HEK293 (cell line): Measurements from ENCODE around the gene DNAJC2.
"Not testable (repeated sequence)": the region's sequence is repeated elsewhere in the genome, so short reads cannot be mapped to it uniquely, and the experiment has no call there.

Experiments
- CTCF ChIA-PET: fragments of 350-600 bp; formaldehyde crosslinking; extraction: SDS; loops from one replicate; lab custom pipeline; 2021; ENCODE audit warnings: antibody characterized with exemption; lab: Yijun Ruan, JAX
- POLR2A ChIA-PET: fragments of 300-600 bp; formaldehyde crosslinking; extraction: SDS; loops from one replicate; lab custom pipeline; 2020; ENCODE audit warnings: antibody characterized with exemption, inconsistent platforms; lab: Yijun Ruan, JAX
- H3K27ac ChIP-seq: fragments of 200-500 bp; sonication (Bioruptor generic); 2 replicates; pipeline ENCODE4 v1.5.1; 2014; ENCODE audit warnings: low read depth, low read length, control low read depth, inconsistent platforms; ENCODE audit errors: extremely low read depth
- H3K36me3 ChIP-seq, 2 experiments: fragments of 200-500 bp in 1 of 2; sonication (Bioruptor generic) in 1 of 2; 1 replicate in 1 of 2; 2 replicates in 1 of 2; pipeline ENCODE4 v1.5.1; 2014 to 2017; ENCODE audit warnings: inconsistent platforms in 2 of 2, low read length in 2 of 2; ENCODE audit not compliant: control insufficient read depth in 2 of 2, insufficient read depth in 1 of 2
- H3K4me1 ChIP-seq: fragments of 200-500 bp; sonication (Bioruptor generic); 2 replicates; pipeline ENCODE4 v1.5.1; 2014; ENCODE audit warnings: mild to moderate bottlenecking, low read length, inconsistent platforms; ENCODE audit not compliant: control insufficient read depth, insufficient read depth
- H3K4me3 ChIP-seq: 2 replicates; pipeline ENCODE4 v1.5.1; 2011; ENCODE audit warnings: low read depth, mild to moderate bottlenecking, control low read depth, low read length, moderate library complexity
- H3K9me3 ChIP-seq: fragments of 200-500 bp; sonication (Bioruptor generic); 2 replicates; pipeline ENCODE4 v1.5.1; 2014; ENCODE audit warnings: low read depth, low read length, inconsistent platforms; ENCODE audit not compliant: control insufficient read depth, insufficient read depth
- GLIS1 ChIP-seq: fragments of 450-650 bp; formaldehyde crosslinking; IDR thresholded peaks from 2 replicates; pipeline ENCODE4 v1.5.1; 2016; ENCODE audit warnings: missing biosample characterization, missing genetic modification characterization
- IKZF3 ChIP-seq: fragments of 450-650 bp; IDR thresholded peaks from 2 replicates; pipeline ENCODE4 v1.5.0; 2018; ENCODE audit warnings: missing biosample characterization, mild to moderate bottlenecking, missing genetic modification characterization, moderate library complexity
- INSM2 ChIP-seq: fragments of 450-650 bp; formaldehyde crosslinking; IDR thresholded peaks from 2 replicates; pipeline ENCODE4 v1.5.1; 2016; ENCODE audit warnings: missing biosample characterization, missing genetic modification characterization
- PBX3 ChIP-seq: sonication (generic); formaldehyde crosslinking; IDR thresholded peaks from 2 replicates; pipeline ENCODE4 v1.8.1; 2022; ENCODE audit warnings: mild to moderate bottlenecking, moderate library complexity, missing genetic modification reagents
- SCRT2 ChIP-seq: fragments of 450-650 bp; formaldehyde crosslinking; IDR thresholded peaks from 2 replicates; pipeline ENCODE4 v1.5.1; 2016; ENCODE audit warnings: missing biosample characterization, missing genetic modification characterization
- SP2 ChIP-seq: fragments of 450-650 bp; formaldehyde crosslinking; IDR thresholded peaks from 2 replicates; pipeline ENCODE4 v1.5.1; 2016; ENCODE audit warnings: missing biosample characterization, missing genetic modification characterization
- ZBTB11 ChIP-seq: fragments of 450-650 bp; formaldehyde crosslinking; conservative IDR thresholded peaks from 2 replicates; pipeline ENCODE4 v1.5.1; 2016; ENCODE audit warnings: low read depth, missing biosample characterization, missing genetic modification characterization
- ZBTB26 ChIP-seq: fragments of 450-650 bp; formaldehyde crosslinking; optimal IDR thresholded peaks from 2 replicates; pipeline ENCODE3; 2016; ENCODE audit warnings: missing biosample characterization, mild to moderate bottlenecking, missing genetic modification characterization
- ZNF202 ChIP-seq: fragments of 450-650 bp; formaldehyde crosslinking; IDR thresholded peaks from 2 replicates; pipeline ENCODE4 v1.5.1; 2016; ENCODE audit warnings: missing biosample characterization, missing genetic modification characterization, borderline replicate concordance
- ZNF341 ChIP-seq: fragments of 450-650 bp; formaldehyde crosslinking; IDR thresholded peaks from 2 replicates; pipeline ENCODE4; 2016; ENCODE audit warnings: low read depth, missing biosample characterization, missing genetic modification characterization
- ZNF398 ChIP-seq: fragments of 450-650 bp; formaldehyde crosslinking; IDR thresholded peaks from 2 replicates; pipeline ENCODE4 v1.5.1; 2017; ENCODE audit warnings: missing biosample characterization, missing genetic modification characterization
- ZNF596 ChIP-seq: fragments of 450-650 bp; IDR thresholded peaks from 2 replicates; pipeline ENCODE4 v1.5.0; 2018; ENCODE audit warnings: missing biosample characterization, mild to moderate bottlenecking, missing genetic modification characterization, moderate library complexity
- ZSCAN30 ChIP-seq: fragments of 450-650 bp; IDR thresholded peaks from 2 replicates; pipeline ENCODE4 v1.5.1; 2018; ENCODE audit warnings: missing biosample characterization, mild to moderate bottlenecking, missing genetic modification characterization, moderate library complexity
- TF ChIP-seq, protein P1 (sequence below): fragments of 450-650 bp; formaldehyde crosslinking; IDR thresholded peaks from 2 replicates; pipeline ENCODE4 v1.5.1; 2016; ENCODE audit warnings: missing biosample characterization, missing genetic modification characterization
- TF ChIP-seq, protein P2 (sequence below): fragments of 450-650 bp; formaldehyde crosslinking; IDR thresholded peaks from 2 replicates; pipeline ENCODE4 v1.5.1; 2016; ENCODE audit warnings: missing biosample characterization, missing genetic modification characterization

DNAJC2 gene

DNA sequence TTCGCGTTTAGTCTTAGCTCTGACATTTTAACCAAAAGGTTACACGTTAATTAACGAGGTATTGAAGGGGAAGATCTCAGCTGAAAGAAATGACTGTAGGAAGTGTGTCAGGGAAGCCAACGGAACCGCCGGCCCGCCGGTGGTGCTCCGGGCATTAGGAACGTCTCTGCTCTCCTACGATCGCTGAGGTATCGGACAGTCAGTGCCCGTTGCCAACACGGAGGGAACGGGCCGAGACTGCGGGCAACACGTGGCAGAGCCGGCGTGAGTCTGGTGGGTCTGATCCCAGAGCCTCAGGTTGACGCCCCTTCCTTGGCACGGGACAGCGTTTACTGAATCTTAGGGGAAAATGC lies 63.8 kb downstream of the DNAJC2 start:
- TF ChIP-seq SCRT2 (tag by site-specific recombination) = 0 out of 2 replicates have a peak, but pooled peaks have one; percentile 19
- POLR2A ChIA-PET = interaction anchor here (0.9 to 1.3 kb wide), 2 partner anchors 131 to 206 kb away, joined by 3 read pairs; partner anchors contain the start of genes ARMC10 and FBXL13
- H3K27ac ChIP-seq = peak overlapping the region; percentile 60; the same call in 1 of the 2 replicates
- not testable (repeated sequence) for H3K9me3 ChIP-seq, H3K4me1 ChIP-seq, H3K36me3 ChIP-seq
- H3K4me3 ChIP-seq = peak overlapping the region; percentile 55
- CTCF ChIA-PET = interaction anchor here (1.1 kb wide), 1 partner anchor 126 kb away, joined by 3 read pairs; no protein-coding TSS in a partner anchor

DNA sequence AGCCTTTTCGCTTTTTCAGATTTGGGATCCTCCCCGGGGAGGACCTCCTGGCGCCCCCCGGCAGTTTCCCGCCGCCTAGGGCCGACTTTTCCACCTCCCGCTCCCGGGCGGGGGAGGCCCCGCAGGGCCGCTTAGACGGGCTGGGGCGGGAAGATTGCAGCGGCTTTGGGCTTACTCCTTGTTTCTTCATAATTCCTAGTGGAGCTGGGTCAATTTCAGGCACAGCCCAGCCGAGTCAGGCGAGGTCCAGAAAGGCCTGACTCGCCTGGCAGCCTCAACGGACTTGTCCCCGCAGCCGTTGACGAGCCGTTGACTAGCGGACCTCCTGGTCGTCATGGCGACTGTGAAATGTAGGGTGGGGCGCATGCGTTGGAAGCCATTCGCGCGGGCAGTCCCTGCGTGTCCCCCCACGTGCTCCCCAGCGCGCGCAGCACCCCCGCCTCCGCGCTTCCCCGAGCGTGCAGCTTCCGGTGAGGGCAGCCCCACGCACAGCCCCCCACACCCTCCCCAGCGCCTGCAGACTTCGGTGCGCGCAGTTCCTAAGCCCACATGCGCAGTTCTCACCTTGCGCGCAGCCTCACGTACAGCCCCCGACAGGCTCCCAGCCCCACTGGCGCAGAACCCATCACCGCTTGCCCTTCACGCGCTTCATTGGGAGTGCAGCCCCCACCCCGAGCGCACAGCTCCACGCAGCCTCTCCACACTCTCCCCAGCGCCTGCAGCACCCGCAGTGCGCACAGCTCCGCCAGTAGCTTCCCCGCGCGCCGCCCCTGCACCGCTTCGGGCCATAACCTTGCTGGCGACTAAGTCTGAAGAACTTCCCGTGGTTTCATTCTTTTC lies 64.4 kb downstream of the DNAJC2 start:
- POLR2A ChIA-PET = interaction anchor here (0.9 to 1.3 kb wide), 3 partner anchors 131 to 205 kb away, joined by 3 read pairs; partner anchors contain the start of genes ARMC10 and FBXL13
- H3K27ac ChIP-seq = peak overlapping the region; percentile 63; the same call in 1 of the 2 replicates
- peak overlapping the region; percentile 55 for H3K4me3 ChIP-seq
- CTCF ChIA-PET = interaction anchor here (1.1 kb wide), 1 partner anchor 126 kb away, joined by 3 read pairs; no protein-coding TSS in a partner anchor
- H3K36me3 ChIP-seq, H3K4me1 ChIP-seq, H3K9me3 ChIP-seq: not testable (repeated sequence)
- TF ChIP-seq IKZF3 (tag by site-specific recombination) (peak; percentile 72), ZNF202 (tag by site-specific recombination) (0 out of 2 replicates have a peak, but pooled peaks have one; percentile 37), PBX3 (CRISPR knock-in tag) (0 out of 2 replicates have a peak, but pooled peaks have one; percentile 39), ZNF398 (tag by site-specific recombination) (peak; percentile 88), ZNF341 (tag by site-specific recombination) (peak; percentile 53), ZSCAN30 (tag by site-specific recombination) (peak; percentile 31; the same call in 1 of the 2 replicates), INSM2 (tag by site-specific recombination) (0 out of 2 replicates have a peak, but pooled peaks have one; percentile 19), ZBTB11 (tag by site-specific recombination) (peak; percentile 68), ZBTB26 (tag by site-specific recombination) (peak; percentile 97), ZNF596 (tag by site-specific recombination) (0 out of 2 replicates have a peak, but pooled peaks have one; percentile 30), GLIS1 (tag by site-specific recombination) (peak; percentile 60), SP2 (0 out of 2 replicates have a peak, but pooled peaks have one; percentile 35)
- TF ChIP-seq, protein P1, sequence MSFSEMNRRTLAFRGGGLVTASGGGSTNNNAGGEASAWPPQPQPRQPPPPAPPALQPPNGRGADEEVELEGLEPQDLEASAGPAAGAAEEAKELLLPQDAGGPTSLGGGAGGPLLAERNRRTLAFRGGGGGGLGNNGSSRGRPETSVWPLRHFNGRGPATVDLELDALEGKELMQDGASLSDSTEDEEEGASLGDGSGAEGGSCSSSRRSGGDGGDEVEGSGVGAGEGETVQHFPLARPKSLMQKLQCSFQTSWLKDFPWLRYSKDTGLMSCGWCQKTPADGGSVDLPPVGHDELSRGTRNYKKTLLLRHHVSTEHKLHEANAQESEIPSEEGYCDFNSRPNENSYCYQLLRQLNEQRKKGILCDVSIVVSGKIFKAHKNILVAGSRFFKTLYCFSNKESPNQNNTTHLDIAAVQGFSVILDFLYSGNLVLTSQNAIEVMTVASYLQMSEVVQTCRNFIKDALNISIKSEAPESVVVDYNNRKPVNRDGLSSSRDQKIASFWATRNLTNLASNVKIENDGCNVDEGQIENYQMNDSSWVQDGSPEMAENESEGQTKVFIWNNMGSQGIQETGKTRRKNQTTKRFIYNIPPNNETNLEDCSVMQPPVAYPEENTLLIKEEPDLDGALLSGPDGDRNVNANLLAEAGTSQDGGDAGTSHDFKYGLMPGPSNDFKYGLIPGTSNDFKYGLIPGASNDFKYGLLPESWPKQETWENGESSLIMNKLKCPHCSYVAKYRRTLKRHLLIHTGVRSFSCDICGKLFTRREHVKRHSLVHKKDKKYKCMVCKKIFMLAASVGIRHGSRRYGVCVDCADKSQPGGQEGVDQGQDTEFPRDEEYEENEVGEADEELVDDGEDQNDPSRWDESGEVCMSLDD (tag by site-specific recombination) = peak; percentile 64; the same call in 1 of the 2 replicates
- TF ChIP-seq, protein P2, sequence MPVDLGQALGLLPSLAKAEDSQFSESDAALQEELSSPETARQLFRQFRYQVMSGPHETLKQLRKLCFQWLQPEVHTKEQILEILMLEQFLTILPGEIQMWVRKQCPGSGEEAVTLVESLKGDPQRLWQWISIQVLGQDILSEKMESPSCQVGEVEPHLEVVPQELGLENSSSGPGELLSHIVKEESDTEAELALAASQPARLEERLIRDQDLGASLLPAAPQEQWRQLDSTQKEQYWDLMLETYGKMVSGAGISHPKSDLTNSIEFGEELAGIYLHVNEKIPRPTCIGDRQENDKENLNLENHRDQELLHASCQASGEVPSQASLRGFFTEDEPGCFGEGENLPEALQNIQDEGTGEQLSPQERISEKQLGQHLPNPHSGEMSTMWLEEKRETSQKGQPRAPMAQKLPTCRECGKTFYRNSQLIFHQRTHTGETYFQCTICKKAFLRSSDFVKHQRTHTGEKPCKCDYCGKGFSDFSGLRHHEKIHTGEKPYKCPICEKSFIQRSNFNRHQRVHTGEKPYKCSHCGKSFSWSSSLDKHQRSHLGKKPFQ (tag by site-specific recombination) = peak; percentile 71
